ENCODE results near the gene TMSB10. TPM values are rescaled to one million over a fixed set of nuclear protein-coding genes. Genes with fewer than 3 reads are reported as not detected.

The TMSB10 gene
- total and polyA plus RNA-seq, 2 donors (not counting 1 experiment from before 2014, with no cell fraction given): 885 to 5,410 TPM

DNA sequence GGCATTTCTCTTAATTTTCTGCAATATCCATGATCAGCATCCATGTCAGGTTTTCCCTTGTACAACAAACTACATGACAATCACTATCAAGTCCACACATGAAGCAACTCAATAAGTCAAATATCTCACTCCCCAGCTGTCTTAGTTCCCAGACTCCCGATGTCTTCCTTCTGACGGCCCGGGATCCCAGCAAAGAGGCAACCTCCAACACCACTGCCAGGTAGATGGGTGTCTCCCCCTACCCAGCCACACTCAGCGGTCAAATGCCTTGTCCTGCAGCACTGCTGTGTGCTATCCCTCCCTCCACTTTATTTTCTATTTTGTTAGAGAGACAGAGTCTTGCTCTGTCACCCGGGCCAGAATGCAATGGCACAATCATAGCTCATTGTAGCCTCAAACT, 47.9 kb upstream of the TMSB10 start:
- no peaks in the 10 kb centered on the region for H3K36me3 ChIP-seq (replicated peaks in 1 of 2; ENCODE audit: control extremely low read depth in 1 of 2, control insufficient read depth in 1 of 2, extremely low read depth in 1 of 2, insufficient read depth in 2 of 2, low read length in 1 of 2)
- H3K4me1 ChIP-seq (ENCODE audit: control insufficient read depth in 2 of 2, insufficient read depth in 2 of 2, low read length in 2 of 2): peaks cover 11 to 13% of the 10 kb centered on the region in 2 donors
- H3K4me3 Mint-ChIP-seq: no peak overlapping the region
- 97% methylated on average over 2 of the region's 5 CpGs for WGBS (ENCODE audit: insufficient coverage)
- ATAC-seq (ENCODE audit: low read depth) (no peak), DNase-seq (no peak)
- H3K9me3 ChIP-seq (ENCODE audit: control extremely low read depth in 1 of 3, control insufficient read depth in 2 of 3, insufficient read depth in 1 of 3, low read length in 2 of 3): peaks cover 0 to 10% (median 9%) of the 10 kb centered on the region in 3 donors
- H3K27ac Mint-ChIP-seq: no peak overlapping the region
- H3K27ac ChIP-seq (ENCODE audit: low read length in 2 of 2): no peak overlapping the region
- ChIA-PET POLR2A (no interaction called here), CTCF (interaction anchor here (0.7 to 3.4 kb wide), 6 partner anchors 23 to 360 kb away, joined by 3 to 12 read pairs (median 3); partner anchors contain the start of gene TRABD2A)
- H4K20me1 ChIP-seq (ENCODE audit: control insufficient read depth, insufficient read depth, low read length, poor library complexity, severe bottlenecking): no peaks in the 10 kb centered on the region
- no peak overlapping the region for H3K4me3 ChIP-seq (ENCODE audit: control extremely low read depth in 1 of 5, extremely low read depth in 1 of 5, insufficient read depth in 1 of 5, low read depth in 2 of 5, low read length in 4 of 5)
- H3K4me2 ChIP-seq (replicated peaks; ENCODE audit: low read depth, low read length, poor library complexity, severe bottlenecking): no peak overlapping the region
- H2AFZ ChIP-seq (ENCODE audit: insufficient read depth, low read depth, low read length, poor library complexity, severe bottlenecking): no peak overlapping the region
- TF ChIP-seq EZH2 (IDR thresholded peaks at IDR 0.05; ENCODE audit: borderline replicate concordance, insufficient read depth, low read depth, low read length, poor library complexity, severe bottlenecking): no peak
- TF ChIP-seq, protein P1, sequence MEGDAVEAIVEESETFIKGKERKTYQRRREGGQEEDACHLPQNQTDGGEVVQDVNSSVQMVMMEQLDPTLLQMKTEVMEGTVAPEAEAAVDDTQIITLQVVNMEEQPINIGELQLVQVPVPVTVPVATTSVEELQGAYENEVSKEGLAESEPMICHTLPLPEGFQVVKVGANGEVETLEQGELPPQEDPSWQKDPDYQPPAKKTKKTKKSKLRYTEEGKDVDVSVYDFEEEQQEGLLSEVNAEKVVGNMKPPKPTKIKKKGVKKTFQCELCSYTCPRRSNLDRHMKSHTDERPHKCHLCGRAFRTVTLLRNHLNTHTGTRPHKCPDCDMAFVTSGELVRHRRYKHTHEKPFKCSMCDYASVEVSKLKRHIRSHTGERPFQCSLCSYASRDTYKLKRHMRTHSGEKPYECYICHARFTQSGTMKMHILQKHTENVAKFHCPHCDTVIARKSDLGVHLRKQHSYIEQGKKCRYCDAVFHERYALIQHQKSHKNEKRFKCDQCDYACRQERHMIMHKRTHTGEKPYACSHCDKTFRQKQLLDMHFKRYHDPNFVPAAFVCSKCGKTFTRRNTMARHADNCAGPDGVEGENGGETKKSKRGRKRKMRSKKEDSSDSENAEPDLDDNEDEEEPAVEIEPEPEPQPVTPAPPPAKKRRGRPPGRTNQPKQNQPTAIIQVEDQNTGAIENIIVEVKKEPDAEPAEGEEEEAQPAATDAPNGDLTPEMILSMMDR (IDR thresholded peaks at IDR 0.05): no peak
- intact Hi-C loops (cut with micrococcal nuclease): loop anchor here (5.0 kb wide), 1 partner anchor 75 kb away; no protein-coding TSS in a partner anchor
- no peaks in the 10 kb centered on the region for H3K27me3 Mint-ChIP-seq
- no peaks in the 10 kb centered on the region for H3K9me3 Mint-ChIP-seq (ENCODE audit: insufficient read depth)
- peaks cover 24% of the 10 kb centered on the region for H3K4me1 Mint-ChIP-seq
- peaks cover 43% of the 10 kb centered on the region for H3K79me2 ChIP-seq (ENCODE audit: control insufficient read depth, insufficient read depth, low read length)
- H3K9ac ChIP-seq (ENCODE audit: low read length): no peak overlapping the region
- no peaks in the 10 kb centered on the region for H3K27me3 ChIP-seq (replicated peaks in 1 of 4; ENCODE audit: control extremely low read depth in 1 of 4, control insufficient read depth in 3 of 4, insufficient read depth in 4 of 4, low read length in 3 of 4)

DNA sequence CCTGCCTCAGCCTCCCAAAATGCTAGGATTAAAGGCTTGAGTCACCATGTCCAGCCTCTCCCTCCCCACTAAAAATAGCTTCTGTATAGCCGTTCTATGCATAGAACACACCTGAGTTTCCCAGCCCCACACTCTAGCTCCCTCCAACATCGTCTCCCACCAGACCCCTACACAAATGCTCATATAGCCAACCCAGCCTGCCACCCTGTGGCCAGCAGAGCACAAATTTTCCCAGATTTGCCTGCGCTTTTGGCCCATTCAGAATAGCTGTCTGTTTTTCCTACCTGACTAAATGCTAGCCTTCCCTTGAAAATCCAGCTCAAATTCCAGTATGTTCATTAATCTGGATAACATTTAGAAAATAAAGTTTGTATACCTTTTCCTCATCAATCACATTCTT, 47.3 kb upstream of the TMSB10 start:
- Mint-ChIP-seq H3K4me3 (no peak overlapping the region), H3K9me3 (ENCODE audit: insufficient read depth) (no peaks in the 10 kb centered on the region), H3K27me3 (no peaks in the 10 kb centered on the region), H3K4me1 (peaks cover 26% of the 10 kb centered on the region), H3K27ac (peak overlapping the region; percentile 17)
- H3K27ac ChIP-seq (ENCODE audit: low read length in 2 of 2): no peak overlapping the region
- no peaks in the 10 kb centered on the region for H4K20me1 ChIP-seq (ENCODE audit: control insufficient read depth, insufficient read depth, low read length, poor library complexity, severe bottlenecking)
- TF ChIP-seq EZH2 (IDR thresholded peaks at IDR 0.05; ENCODE audit: borderline replicate concordance, insufficient read depth, low read depth, low read length, poor library complexity, severe bottlenecking): no peak
- TF ChIP-seq, protein P1 (IDR thresholded peaks at IDR 0.05): no peak
- no peak overlapping the region for H3K4me3 ChIP-seq (ENCODE audit: control extremely low read depth in 1 of 5, extremely low read depth in 1 of 5, insufficient read depth in 1 of 5, low read depth in 2 of 5, low read length in 4 of 5)
- intact Hi-C loops (cut with micrococcal nuclease): loop anchor here (5.0 kb wide), 1 partner anchor 76 kb away; no protein-coding TSS in a partner anchor
- H3K9ac ChIP-seq (ENCODE audit: low read length): no peak overlapping the region
- no peak overlapping the region for H2AFZ ChIP-seq (ENCODE audit: insufficient read depth, low read depth, low read length, poor library complexity, severe bottlenecking)
- H3K9me3 ChIP-seq (ENCODE audit: control extremely low read depth in 1 of 3, control insufficient read depth in 2 of 3, insufficient read depth in 1 of 3, low read length in 2 of 3): peaks cover 0 to 7% (median 5%) of the 10 kb centered on the region in 3 donors
- peaks cover 11 to 13% of the 10 kb centered on the region in 2 donors for H3K4me1 ChIP-seq (ENCODE audit: control insufficient read depth in 2 of 2, insufficient read depth in 2 of 2, low read length in 2 of 2)
- WGBS (ENCODE audit: insufficient coverage): 77% methylated on average over 3 of the region's 3 CpGs
- H3K36me3 ChIP-seq (replicated peaks in 1 of 2; ENCODE audit: control extremely low read depth in 1 of 2, control insufficient read depth in 1 of 2, extremely low read depth in 1 of 2, insufficient read depth in 2 of 2, low read length in 1 of 2): no peaks in the 10 kb centered on the region
- H3K4me2 ChIP-seq (replicated peaks; ENCODE audit: low read depth, low read length, poor library complexity, severe bottlenecking): no peak overlapping the region
- ChIA-PET POLR2A (no interaction called here), CTCF (interaction anchor here (0.6 to 3.4 kb wide), 8 partner anchors 22 to 361 kb away, joined by 3 to 12 read pairs (median 3); partner anchors contain the start of gene TRABD2A)
- peaks cover 42% of the 10 kb centered on the region for H3K79me2 ChIP-seq (ENCODE audit: control insufficient read depth, insufficient read depth, low read length)
- DNase-seq: no peak
- H3K27me3 ChIP-seq (replicated peaks in 1 of 4; ENCODE audit: control extremely low read depth in 1 of 4, control insufficient read depth in 3 of 4, insufficient read depth in 4 of 4, low read length in 3 of 4): no peaks in the 10 kb centered on the region
- no peak for ATAC-seq (ENCODE audit: low read depth)

All from B cell (primary cell).